ENCODE results near the gene DOC2B.

DOC2B gene

DNA sequence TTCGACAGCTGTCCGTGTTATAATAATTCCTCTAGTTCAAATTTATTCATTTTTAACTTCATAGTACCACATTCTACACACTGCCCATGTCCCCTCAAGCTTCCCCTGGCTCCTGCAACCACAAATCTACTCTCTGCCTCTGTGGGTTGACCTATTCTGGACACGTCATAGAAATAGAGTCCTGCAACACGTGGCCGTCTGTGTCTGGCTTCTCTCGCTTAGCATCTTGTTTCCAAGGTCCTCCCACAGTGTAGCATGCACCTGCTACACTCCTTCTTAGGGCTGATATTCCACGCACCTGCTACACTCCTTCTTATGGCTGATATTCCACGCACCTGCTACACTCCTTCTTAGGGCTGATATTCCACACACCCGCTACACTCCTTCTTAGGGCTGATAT is 27.6 kb downstream of the DOC2B start:
- TF ChIP-seq, protein P1, sequence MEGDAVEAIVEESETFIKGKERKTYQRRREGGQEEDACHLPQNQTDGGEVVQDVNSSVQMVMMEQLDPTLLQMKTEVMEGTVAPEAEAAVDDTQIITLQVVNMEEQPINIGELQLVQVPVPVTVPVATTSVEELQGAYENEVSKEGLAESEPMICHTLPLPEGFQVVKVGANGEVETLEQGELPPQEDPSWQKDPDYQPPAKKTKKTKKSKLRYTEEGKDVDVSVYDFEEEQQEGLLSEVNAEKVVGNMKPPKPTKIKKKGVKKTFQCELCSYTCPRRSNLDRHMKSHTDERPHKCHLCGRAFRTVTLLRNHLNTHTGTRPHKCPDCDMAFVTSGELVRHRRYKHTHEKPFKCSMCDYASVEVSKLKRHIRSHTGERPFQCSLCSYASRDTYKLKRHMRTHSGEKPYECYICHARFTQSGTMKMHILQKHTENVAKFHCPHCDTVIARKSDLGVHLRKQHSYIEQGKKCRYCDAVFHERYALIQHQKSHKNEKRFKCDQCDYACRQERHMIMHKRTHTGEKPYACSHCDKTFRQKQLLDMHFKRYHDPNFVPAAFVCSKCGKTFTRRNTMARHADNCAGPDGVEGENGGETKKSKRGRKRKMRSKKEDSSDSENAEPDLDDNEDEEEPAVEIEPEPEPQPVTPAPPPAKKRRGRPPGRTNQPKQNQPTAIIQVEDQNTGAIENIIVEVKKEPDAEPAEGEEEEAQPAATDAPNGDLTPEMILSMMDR (IDR thresholded peaks at IDR 0.05; ENCODE audit: insufficient read depth, low read length, missing control alignments), result no peak
- DNase-seq (ENCODE audit: low read depth, low spot score), result no peak
- ChIA-PET POLR2A (no interaction called here), CTCF (interaction anchor here (0.6 to 1.3 kb wide), 3 partner anchors 9 to 11 kb away, joined by 3 to 6 read pairs (median 4); no protein-coding TSS in a partner anchor)
- H3K4me3 ChIP-seq (ENCODE audit: low read depth, low read length), result no peak overlapping the region

DNA sequence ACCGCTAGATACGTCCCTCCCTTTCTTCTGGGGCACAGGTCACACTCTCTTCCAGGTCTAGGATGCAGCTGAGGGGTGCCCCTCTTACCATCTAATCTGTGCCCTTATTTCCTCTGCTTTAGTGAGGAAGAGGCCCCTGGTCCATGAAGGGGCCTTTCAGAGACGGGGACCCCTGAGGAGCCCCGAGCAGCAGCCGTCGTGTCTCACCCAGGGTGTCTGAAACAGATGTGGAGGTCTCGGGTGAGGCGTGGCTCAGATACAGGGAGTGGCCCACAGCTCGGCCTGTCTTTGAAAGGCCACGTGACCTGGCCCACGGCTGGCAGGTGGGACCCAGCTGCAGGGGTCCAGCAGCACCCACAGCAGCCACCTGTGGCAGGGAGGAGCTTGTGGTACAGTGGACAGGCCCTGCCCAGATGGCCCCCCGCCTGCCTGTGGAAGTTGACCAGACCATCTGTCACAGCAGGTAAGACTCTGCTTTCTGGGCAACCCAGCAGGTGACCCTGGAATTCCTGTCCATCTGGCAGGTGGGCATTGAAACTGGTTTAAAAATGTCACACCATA is 28.5 kb downstream of the DOC2B start:
- ChIA-PET CTCF (interaction anchor here (1.0 to 1.7 kb wide), 3 partner anchors 9 to 234 kb away, joined by 3 to 7 read pairs (median 6); no protein-coding TSS in a partner anchor), POLR2A (no interaction called here)
- no peak for DNase-seq (ENCODE audit: low read depth, low spot score)
- H3K4me3 ChIP-seq (ENCODE audit: low read depth, low read length), result no peak overlapping the region
- TF ChIP-seq, protein P1 (IDR thresholded peaks at IDR 0.05; ENCODE audit: insufficient read depth, low read length, missing control alignments), result no peak

DNA sequence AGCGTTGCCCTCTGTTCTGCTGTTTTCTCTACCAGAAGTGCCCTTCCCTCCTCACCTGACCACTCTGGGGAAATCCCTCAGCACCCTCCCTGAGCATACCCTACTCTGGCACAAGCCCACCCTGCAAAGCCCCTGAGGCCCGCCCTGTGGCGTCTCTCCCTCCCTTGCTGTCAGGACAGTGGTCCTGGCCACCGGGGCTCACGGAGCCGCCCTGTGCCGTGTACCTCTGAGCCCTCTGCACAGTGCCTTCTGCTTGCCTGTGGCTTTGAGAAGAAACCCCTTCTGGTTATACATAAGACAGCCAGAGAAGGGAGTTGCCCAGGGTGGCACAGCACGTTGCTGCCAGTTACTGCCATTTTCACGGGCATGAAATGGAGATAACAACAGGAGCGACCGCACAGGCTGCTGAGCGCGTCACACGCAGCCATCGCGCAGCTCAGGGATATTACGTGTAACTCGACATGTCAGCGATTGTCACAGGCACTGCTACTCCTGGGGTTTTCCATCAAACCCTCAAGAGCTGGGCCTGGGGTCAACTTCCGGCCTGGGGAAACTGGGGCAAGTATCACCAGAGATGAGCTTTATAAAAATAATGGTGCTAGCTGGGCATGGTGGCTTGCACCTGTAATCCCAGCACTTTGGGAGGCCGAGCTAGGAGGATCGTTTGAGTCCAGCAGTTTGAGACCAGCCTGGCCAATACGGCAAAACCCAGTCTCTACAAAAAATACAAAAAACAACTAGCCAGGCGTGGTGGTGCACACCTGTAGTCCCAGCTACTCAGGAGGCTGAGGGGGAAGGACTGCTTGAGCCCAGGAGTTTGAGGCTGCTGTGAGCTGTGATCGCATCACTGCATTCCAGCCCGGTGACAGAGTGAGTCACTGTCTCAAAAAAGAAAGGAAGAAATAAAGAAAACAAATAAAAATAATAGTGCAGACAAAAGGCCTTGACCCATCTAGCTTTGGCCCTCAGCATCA is 29.3 kb downstream of the DOC2B start:
- H3K4me3 ChIP-seq (ENCODE audit: low read depth, low read length), result no peak overlapping the region
- TF ChIP-seq, protein P1 (IDR thresholded peaks at IDR 0.05; ENCODE audit: insufficient read depth, low read length, missing control alignments), result no peak
- no peak for DNase-seq (ENCODE audit: low read depth, low spot score)
- ChIA-PET POLR2A (no interaction called here), CTCF (interaction anchor here (1.0 to 1.7 kb wide), 4 partner anchors 8 to 548 kb away, joined by 3 to 7 read pairs (median 5); no protein-coding TSS in a partner anchor)

DNA sequence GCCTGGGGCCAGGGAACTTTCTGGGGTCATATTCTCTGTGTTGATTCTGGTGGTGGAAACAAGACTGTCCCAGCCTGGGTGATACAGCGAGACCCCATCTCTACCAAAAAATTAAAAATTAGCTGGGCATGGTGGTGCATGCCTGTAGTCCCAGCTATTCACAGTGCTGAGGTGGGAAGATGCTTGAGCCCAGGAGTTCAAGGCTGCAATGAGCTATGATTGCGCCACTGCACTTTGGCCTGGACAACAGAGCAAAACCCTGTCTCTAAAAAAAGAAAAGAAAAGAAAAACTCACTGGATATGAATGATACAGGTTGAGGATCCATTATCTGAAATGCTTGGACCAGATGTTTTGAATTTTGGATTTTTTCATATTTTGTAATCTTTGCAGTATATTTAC is 30.4 kb downstream of the DOC2B start:
- ChIA-PET POLR2A (no interaction called here), CTCF (interaction anchor here (1.5 to 3.1 kb wide), 2 partner anchors 236 to 549 kb away, joined by 4 to 20 read pairs; no protein-coding TSS in a partner anchor)
- H3K4me3 ChIP-seq (ENCODE audit: low read depth, low read length), result no peak overlapping the region
- TF ChIP-seq, protein P1 (IDR thresholded peaks at IDR 0.05; ENCODE audit: insufficient read depth, low read length, missing control alignments), result no peak
- DNase-seq (ENCODE audit: low read depth, low spot score), result no peak

DNA sequence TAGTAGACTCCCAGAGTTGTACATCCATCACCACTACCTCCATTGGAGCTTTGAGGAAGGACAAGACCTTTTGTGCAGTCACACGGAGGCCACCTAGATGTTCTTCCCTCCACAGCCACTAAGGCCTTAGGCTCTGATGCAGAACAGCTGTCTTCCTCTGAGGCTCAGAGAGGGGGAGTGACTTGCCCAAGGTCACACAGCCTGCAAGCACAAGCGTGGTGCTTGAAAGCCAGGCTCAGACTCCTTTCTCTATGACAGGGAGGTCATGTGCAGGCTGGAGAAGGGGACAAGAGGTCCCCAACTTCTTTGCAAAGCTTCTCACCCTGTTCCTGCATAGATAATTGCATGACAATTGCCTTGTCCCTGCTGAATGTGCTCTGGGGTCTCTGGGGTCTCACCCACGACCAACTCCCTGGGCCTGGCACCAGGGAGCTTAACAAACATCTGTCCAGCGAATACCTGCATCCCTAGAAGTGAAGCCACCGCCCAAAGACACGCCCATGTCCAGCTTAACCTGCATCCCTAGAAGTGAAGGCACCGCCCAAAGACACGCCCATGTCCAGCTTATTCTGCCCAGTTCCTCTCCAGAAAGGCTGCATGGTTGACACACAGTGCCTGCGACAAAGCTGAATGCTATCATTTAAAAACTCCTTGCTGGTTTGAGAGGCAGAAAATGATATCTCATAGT is 31.4 kb downstream of the DOC2B start:
- no peak overlapping the region for H3K4me3 ChIP-seq (ENCODE audit: low read depth, low read length)
- ChIA-PET POLR2A (no interaction called here), CTCF (interaction anchor here (0.6 to 3.1 kb wide), 8 partner anchors 16 to 1573 kb away, joined by 3 to 20 read pairs (median 3); a partner anchor contains a TSS)
- no peak for DNase-seq (ENCODE audit: low read depth, low spot score)
- TF ChIP-seq, protein P1 (IDR thresholded peaks at IDR 0.05; ENCODE audit: insufficient read depth, low read length, missing control alignments), result no peak

All from AG04449 (cell line).